GM12872 (cell line): ENCODE data around the gene NHSL2.

Experiments used
- TF ChIP-seq, protein P1 (sequence below): IDR thresholded peaks from 3 replicates; pipeline ENCODE4 v1.5.1; 2011; ENCODE audit warnings: low read depth, mild to moderate bottlenecking, low read length, moderate library complexity; ENCODE audit not compliant: insufficient read depth

NHSL2 gene

DNA sequence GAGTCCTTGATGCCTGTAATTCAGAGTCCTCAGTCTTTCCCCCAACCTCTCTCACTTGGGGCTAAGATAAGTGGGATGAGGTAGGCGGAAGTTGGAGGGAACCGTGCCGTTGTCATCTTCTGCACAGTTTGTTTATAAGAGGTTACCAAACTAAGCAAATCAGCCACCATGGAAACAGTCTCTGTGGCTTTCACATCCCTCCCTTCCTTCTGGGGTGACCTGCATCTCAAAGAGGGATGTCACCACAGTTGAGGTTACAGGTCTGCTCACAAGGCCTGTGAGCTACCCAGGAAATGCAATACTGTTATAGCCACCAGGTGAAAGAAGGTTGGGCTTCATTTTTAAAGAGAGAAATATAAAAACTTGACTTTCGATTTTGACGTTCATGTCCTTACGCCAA lies 194.8 kb downstream of the NHSL2 start:
- TF ChIP-seq, protein P1, sequence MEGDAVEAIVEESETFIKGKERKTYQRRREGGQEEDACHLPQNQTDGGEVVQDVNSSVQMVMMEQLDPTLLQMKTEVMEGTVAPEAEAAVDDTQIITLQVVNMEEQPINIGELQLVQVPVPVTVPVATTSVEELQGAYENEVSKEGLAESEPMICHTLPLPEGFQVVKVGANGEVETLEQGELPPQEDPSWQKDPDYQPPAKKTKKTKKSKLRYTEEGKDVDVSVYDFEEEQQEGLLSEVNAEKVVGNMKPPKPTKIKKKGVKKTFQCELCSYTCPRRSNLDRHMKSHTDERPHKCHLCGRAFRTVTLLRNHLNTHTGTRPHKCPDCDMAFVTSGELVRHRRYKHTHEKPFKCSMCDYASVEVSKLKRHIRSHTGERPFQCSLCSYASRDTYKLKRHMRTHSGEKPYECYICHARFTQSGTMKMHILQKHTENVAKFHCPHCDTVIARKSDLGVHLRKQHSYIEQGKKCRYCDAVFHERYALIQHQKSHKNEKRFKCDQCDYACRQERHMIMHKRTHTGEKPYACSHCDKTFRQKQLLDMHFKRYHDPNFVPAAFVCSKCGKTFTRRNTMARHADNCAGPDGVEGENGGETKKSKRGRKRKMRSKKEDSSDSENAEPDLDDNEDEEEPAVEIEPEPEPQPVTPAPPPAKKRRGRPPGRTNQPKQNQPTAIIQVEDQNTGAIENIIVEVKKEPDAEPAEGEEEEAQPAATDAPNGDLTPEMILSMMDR: no peak

DNA sequence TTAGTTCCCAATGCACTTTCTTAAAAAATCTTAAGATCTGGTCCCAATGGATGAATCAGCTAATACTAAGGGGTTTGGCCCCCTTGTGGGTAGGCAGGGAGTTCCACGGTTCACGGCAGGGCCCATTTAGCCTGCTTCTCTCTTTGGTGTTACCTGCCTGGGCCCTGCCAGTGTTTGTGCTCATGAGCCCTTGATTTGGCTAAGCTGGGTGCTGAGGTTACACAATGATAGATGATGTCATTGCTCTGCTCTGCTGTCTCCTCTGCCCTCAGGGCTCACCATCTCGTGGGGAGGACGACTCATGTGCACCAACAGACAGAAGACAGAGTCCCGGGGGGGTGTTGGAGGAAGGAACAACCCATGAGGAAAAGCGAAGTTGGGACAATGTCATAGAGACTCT lies 196.7 kb downstream of the NHSL2 start:
- TF ChIP-seq, protein P1: no peak

DNA sequence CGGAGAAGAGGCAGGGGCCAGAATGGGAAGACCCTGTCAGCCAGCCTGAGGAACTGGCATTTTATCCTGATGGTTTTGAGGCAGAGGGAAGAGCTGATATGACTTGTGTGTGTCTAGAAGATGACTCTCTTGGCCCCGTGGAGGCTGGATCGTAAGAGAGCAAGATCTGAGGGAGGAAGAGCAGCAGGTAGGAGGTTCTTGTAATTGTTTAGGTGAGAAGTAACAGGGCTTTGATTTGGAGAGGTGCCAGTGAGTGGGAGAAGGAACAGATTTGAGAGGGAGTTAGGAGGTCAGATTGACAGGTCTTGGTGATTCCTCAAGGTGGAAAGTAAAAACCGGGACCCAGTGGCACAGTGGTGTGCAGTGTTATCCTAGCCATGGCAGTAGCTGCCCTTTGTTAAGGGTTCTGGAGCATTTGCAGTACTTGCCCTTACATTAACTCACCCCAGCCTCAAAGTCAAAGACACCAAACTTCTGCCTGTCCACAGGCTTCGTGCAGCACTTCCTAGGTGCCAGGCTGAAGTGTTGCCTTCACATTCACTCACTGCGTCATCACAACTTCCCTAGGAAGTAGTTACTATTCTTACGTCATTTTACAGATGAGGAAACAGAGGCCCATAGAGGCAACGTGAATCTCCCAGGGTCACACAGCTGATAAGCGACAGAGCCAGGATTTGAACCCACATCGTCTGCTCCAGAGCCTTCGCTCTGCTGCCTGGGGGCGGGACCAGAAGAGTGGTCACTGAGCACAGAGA lies 197.4 kb downstream of the NHSL2 start:
- TF ChIP-seq, protein P1: no peak

DNA sequence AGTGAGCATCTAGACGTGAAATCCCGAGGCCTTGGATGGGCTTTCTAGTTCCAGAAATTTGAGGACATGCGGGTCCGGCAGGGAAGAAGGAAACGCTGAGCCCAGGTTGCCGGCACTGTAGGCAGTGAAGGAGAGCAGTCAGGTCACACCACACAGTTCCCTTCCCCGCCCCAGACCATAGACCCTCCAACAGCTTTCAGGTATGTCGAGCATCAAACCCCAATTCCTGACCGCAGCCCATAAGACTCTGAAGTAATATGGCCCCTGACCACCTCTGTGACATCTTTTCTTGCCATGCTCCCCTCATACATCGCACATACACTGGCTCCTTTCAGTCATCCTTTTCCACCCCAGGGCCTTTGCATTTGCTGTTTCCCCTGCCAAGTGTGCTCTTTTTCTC lies 198.0 kb downstream of the NHSL2 start:
- TF ChIP-seq, protein P1: no peak

DNA sequence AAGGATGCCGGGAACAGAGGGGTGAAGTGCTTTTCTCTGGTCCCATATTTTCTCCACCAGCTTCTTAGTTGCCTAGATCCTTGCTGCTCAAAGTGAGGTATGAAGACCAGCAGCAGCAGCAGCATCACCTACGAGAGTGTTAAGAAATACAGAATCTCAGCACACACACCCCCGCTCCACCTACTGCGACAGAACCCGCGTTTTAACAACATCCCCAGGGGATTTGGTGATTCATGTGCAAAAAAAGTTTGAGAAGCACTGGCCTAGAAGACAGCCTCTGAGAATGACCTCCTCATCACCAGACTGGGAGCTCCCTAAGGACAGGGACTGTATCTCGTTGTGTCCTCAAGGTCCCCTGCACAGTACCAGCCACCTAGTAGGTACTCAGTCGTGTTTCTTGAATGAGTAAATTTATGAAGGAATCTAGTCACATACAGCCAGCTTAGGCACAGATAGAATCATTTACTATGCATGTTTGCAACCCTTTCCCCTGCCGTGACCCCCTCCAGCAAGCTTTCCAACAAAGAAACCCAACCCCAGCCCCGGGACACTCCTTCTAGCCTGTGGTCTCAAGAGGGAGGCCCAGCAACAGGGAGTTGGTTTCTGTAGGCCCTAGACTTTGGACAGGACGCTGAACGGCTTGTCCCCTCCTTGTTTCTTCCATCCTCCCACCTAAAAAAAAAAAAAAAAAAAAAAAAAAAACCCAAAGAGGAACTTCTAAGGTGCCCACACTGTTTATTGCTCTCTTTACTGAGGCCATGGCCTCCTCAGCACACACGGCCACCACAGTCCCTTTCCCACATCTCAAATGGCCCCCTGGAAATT lies 199.6 kb downstream of the NHSL2 start:
- TF ChIP-seq, protein P1: no peak

DNA sequence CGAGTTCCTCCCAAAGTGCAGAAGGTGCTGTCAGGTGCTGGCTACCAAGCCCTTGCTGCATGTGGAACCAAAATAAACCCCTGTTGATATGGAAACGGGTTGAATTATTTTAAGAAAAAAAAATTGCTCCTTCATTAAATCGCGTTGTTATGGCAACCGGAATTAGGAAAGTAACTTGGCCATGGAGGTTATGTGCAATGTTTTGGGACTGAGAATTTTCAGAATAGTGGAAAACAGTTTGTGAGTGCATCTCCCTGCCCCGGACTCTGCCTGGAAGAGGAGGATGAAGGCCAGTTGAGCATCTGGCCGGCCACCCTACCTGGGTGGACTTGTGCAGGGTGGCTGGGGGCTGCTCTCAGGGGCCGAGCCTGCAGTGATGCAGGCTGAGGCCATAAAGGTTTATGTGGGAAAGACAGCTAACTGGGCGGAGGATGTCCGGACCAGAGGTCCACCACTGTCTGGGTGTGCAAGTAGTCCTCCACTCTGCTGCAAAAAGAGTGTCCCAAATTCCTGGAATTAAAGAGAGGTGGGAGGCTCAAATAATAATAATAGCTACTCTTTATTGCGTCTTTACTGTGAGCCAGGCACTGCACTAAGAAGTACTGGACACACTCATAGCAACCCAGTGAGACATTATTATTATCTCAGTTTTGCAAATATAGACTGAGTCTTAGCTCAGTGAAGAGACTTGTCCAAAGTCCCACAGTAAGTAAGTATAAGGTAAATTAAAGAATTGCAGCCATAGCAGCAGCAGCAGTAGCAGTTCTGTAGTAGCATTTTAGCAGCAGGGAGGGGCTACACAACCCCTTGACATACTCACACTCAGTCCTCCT lies 200.4 kb downstream of the NHSL2 start:
- TF ChIP-seq, protein P1: no peak

DNA sequence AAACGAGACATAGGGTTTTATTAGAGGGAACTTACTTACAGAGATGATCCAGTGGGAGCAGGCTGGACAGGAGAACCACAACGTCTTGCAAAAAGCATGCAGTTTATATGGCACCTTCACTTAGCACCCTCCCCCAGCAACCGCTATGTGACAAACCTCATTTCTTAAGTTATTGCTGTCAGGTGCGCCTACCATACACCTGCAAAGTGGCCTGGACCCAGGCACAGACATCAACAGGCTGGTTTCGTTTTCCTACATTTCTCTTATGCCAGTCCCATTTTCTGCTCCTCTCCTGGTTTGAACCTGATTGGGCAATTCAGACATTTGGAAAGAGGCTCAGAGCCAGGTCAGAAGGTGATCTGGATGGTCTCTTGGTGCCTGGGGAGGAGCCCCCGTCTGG lies 202.8 kb downstream of the NHSL2 start:
- TF ChIP-seq, protein P1: no peak
